ENCODE results near the gene NKX6-2.

NKX6-2 gene

DNA sequence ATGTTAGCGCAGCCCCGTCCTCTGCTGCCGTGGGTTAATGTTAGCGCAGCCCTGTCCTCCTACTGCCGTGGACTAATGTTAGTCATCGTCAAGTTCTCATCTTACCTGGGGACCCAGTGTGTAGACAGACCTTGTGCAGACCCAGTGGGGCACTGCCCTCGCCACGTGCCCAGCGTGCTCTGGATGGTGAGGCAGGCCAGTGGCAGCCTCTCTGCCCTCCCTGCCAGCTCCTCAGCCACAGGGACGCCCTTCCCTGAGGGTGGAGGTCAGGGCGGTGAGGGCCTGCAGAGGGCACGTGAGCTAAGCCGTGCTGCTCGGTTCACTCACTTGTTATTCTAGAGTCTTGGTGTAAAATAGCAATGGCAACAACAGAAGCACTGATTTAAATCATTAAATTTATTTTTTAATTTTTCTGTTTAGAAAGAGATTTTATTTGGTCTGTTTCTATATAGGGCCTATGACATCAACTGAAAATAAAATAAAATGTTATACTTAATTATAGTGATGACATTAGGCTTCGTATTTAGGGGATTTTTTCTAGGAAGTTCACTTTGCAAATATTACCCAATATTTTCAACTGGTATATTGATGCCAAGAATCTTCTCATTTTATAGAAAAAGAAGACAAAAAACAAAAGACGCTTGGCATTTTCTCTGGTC lies 48.4 kb downstream of the NKX6-2 start:
- DNase-seq (ENCODE audit: low read depth in 2 of 2), result no peak

GRCh38 chr10:132735923-132736391 lies 50.0 kb downstream of the NKX6-2 start:
- no peak for DNase-seq (ENCODE audit: low read depth in 2 of 2)

DNA sequence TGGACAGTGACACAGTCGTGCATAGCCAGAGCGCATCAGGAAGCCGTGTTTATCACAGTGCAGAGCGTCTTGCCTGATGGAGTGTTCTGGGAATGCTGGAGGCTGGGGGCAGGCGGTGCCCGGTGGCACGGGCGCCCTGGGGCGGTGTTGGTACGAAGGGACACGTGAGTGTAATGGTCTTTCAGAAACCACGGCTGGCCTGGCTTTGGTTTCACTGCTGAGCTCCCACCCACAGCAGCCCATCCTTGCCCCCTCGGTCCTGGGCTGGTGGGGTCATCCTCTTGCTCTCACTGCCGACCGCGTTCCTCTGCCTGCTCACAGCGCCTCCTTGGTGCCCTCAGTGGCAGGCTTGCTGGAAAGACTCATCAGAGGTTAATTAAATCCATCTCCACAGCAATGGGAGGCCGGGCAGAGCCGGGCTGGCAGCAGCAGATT lies 50.6 kb downstream of the NKX6-2 start:
- DNase-seq (ENCODE audit: low read depth in 2 of 2), result no peak

GRCh38 chr10:132733926-132734325 lies 52.0 kb downstream of the NKX6-2 start:
- DNase-seq (ENCODE audit: low read depth in 2 of 2), result no peak

All from stimulated activated CD4-positive, alpha-beta T cell treated with anti-CD3 and anti-CD28 coated beads, Interleukin-4, amount 100 ng/mL, for 48 hours (primary cell).